GM12801 (cell line): Measurements from ENCODE around the gene CRK.

Experiments used
- TF ChIP-seq, protein P1 (sequence below): IDR thresholded peaks from one replicate; pipeline ENCODE4 v1.5.1; 2011; ENCODE audit warnings: control low read depth; ENCODE audit not compliant: insufficient read length; ENCODE audit errors: extremely low read depth

The CRK gene

DNA sequence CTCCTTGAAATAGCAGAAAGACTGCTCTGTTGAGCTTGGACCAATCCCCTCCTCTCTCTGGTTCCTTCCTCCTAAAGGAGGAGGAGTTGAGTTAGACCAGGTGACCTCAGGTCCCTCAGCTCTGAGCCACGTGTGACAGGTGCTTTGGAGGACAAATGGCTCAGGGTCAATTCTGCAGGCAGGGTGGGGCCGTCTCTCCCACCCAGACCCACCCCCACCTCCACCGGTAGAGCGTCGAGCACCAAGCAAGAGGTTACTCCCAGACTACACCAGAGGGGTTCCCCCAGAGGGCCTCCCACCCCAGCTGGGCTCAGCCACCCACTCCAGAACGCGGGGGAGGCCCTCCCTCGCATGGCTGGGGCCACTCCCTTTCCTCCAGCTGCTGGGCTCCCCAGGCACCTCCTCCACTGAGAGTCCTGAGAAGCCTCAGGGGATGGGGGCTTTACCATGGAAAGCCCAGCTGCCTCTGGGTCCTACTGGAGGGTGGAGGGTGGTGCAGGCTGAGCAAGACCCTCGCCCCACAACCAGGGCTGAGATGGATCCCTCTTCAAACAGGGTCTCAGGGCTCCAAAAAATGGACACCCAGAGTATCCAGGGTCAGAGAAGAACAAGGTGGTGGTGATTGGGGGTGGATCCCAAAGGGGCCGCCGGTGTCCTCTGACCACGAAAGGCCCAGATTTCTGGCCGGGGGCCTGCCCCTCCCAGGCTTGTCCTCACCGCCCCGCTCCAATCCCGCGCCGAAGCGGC is 28.8 kb upstream of the CRK start:
- TF ChIP-seq, protein P1, sequence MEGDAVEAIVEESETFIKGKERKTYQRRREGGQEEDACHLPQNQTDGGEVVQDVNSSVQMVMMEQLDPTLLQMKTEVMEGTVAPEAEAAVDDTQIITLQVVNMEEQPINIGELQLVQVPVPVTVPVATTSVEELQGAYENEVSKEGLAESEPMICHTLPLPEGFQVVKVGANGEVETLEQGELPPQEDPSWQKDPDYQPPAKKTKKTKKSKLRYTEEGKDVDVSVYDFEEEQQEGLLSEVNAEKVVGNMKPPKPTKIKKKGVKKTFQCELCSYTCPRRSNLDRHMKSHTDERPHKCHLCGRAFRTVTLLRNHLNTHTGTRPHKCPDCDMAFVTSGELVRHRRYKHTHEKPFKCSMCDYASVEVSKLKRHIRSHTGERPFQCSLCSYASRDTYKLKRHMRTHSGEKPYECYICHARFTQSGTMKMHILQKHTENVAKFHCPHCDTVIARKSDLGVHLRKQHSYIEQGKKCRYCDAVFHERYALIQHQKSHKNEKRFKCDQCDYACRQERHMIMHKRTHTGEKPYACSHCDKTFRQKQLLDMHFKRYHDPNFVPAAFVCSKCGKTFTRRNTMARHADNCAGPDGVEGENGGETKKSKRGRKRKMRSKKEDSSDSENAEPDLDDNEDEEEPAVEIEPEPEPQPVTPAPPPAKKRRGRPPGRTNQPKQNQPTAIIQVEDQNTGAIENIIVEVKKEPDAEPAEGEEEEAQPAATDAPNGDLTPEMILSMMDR = no peak

DNA sequence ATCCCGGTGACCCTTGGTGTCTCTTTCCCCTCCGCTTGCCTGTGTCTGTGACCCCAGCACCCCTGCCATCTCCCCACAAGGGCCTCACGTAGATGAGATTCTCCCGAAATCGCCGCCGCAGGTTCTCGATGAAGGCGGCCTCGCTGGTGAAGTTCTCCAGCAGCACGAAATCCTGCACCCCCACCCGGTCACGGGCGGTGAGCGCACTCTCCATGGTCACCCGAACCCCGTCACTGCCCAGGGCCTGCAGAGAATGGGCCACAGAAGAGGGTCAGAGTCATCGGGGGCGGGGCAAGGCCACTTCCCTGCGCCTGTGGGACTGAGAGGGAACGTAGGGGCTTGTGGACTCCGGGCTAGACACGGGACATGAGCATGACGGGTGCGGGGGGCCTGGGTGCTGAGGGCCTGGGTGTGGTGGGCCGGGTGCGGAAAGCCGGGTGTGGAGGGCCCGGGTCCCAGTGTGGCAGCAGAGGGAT is 28.1 kb upstream of the CRK start:
- TF ChIP-seq, protein P1 = no peak

DNA sequence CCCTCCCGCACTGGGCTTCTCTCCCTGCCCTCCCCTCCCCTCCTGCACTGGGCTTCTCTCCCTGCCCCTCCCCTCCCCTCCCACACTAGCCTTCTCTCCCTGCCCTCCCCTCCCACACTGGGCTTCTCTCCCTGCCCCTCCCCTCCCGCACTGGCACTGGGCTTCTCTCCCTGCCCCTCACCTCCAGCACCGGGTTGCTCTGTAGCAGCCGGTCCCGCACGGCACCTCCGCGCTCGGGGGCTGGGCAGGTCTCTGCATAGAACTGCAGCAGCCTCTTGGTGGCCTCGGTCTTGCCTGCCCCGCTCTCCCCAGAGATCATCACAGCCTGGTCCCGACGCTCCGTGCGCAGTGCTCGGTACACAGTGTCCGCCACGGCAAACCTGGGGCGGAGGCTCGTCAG is 26.6 kb upstream of the CRK start:
- TF ChIP-seq, protein P1 = no peak

DNA sequence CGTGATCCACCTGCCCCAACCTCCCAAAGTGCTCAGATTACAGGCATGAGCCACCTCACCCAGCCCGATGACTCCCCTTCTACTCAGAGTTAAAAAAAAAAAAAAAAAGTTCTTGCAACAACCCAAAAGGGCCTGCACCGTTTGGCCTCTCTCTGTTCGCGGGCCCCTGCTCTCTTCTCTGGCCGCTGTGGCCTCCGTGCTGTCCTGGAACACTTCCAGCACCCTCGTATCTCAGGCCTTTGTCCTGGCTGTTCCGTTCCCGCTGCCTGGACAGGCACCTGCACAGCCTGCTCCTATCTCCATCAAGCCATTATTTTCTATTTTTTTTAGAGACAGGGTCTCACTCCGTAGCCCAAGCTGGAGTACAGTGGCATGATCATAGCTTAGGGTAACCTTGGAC is 25.7 kb upstream of the CRK start:
- TF ChIP-seq, protein P1 = no peak

DNA sequence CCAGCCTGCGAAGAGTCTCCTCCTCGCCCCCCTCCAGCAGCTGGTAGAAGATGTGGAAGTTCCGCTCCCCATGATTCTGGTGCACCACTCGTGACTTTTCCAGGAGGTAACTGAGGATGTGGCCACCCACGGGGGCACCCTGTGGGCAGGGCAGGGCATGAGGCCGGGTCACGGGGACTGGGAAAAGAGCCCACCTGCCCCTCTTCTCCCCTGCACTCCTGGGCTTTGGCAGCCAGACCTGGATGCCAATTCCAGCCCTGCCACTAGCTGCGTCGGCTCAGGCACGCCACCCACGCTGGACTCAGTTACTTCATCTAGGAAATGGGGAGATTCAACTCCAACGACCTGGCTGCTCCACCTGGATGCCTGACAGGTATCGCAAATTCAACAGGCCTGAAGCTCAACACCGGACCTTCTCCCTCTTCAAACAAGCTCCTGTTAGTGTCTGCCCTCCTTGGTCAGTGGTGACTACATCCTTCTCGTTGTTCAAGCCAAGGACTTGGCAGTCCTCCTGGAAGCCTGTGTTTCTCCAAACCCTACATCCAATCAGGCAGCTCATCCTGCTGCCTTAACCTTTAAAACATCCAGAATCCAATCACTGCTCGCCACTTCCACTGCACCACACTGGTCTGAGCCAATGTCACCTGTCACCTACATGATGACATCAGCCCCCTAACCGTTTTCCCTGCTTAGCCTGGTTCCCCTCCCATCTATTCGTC is 24.9 kb upstream of the CRK start:
- TF ChIP-seq, protein P1 = no peak

DNA sequence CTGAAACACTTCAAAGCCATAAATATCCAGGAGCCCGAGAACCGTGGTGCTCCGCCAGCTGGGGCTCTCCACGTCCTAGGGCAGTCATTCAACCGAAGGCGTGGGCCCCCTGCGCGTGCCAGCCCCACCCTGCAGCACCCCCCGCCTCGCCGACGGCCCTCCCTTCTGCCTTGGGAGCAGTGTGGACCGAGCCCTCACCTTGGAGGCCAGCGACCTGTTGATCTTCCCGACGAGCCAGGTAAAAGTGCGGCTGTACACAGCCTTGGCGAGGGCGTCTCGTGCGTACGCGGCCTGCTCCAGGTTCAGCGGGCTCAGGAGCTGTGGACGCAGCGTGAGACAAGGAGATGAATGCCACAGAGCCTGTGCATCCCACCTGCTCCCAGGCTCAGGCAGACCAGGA is 22.4 kb upstream of the CRK start:
- TF ChIP-seq, protein P1 = no peak

DNA sequence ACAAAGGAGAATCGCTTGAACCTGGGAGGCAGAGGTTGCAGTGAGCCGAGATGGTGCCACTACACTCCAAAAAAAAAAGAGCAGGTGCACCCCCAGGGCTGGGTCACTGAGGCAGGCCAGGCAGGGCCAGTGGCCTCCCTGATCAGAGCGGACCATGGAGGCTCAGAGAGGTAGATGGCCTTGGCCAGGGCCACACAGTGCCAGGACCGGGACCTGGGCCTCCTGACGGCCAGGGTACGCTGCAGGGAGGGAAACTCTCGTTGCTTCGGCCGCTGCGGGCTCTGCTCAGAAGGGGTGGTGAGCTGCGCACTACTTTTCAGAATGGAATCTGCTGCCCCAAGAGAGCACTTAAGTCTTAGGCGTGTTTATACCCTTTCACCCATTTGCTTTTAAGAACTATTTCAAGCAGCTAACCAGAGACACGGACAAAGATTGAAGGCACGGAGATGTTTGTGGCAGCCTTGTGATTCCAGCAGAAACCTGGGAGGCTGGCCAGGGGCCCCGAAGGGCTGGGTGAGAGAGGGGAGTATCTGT is 19.4 kb upstream of the CRK start:
- TF ChIP-seq, protein P1 = no peak
